PC-9 (cell line): ENCODE data around the gene PAF1.

ENCODE experiments used
- CTCF ChIP-seq: fragments of 200-600 bp; sonication (generic); conservative IDR thresholded peaks from 2 replicates; pipeline ENCODE4 v1.6.1; 2017; ENCODE audit warnings: mixed run types, antibody characterized with exemption, mild to moderate bottlenecking, moderate library complexity
- EZH2 ChIP-seq: fragments of 200-600 bp; sonication (generic); IDR thresholded peaks from 2 replicates; pipeline ENCODE4 v1.8.0; 2017; ENCODE audit warnings: antibody characterized with exemption, low read depth

GRCh38 chr19:39390751-39391437, at the start of gene PAF1, which contains the start of gene MED29:
- TF ChIP-seq CTCF (no peak; the same call in 1 of the 2 replicates), EZH2 (no peak)
